ENCODE measurements around the gene CYP19A1.
A peak's percentile ranks its signal among the peaks of the same experiment; 100 is the strongest.

Gene CYP19A1

GRCh38 chr15:51338496-51338895 lies at the start of gene CYP19A1:
Gene CYP19A1 (minus strand): TSS chr15:51338596. CDS start chr15:51242912, 95,684 bp downstream.
- no peak for DNase-seq

- DNase-seq: no peak
These were observed 49.3 kb upstream of the CYP19A1 start for GRCh38 chr15:51387699-51388041.

DNA sequence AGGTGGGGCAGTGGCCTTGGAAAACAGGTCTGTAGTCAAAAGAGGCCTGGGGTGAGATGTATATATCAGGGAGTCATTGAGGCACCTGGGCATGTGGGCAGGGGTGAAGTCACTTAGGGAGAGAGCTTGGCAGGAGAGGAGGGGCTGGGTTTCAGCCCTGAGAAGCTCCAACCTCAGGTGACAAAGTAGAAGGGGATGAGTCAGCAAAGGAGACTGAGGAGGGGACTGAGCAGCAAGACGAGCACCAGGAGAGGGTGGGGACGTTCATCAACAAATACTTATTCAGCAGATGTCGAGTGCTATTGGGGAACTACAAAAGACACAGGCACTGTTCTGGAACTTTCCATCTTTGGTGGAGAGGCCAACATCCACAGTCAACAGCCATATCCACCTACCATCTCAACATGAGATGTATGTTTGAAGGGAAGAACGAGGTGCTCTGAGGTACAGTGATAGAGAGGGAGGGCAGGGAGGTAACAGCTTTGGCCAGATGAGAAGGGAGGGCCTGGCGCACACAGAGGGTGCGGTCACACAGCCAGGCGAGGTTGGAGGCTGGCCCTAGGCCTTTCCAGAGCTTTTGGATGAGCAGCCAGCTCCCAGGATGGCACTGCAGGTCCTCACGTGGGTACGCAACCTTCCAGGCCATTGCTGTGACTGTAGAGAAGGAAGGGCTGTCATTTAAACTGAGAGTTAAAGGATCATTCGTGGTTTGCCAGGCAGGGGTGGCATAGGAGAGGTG lies 48.7 kb upstream of the CYP19A1 start:
- DNase-seq: no peak

- no peak for DNase-seq
These were observed 48.1 kb upstream of the CYP19A1 start for GRCh38 chr15:51386486-51386885.

DNA sequence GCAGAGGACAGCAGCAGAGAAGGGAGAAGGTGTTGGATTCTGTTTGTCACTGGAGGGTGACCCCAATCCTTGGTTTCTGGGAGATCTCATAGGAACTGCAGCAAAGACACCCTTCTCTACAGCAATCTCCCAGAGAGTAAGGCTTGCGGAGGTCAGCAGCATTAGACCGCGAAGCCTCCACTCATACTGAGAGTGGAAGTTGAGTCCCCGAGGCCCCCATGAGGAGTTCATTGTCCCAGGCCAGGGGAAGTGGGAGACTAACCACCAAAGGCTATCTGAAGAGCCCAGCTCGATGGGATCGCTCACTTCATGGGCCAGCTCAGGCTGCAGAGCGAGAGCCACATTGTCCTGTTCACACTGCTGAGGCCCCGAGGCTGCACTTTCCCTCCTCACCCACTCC lies 47.6 kb upstream of the CYP19A1 start:
- DNase-seq: no peak

DNA sequence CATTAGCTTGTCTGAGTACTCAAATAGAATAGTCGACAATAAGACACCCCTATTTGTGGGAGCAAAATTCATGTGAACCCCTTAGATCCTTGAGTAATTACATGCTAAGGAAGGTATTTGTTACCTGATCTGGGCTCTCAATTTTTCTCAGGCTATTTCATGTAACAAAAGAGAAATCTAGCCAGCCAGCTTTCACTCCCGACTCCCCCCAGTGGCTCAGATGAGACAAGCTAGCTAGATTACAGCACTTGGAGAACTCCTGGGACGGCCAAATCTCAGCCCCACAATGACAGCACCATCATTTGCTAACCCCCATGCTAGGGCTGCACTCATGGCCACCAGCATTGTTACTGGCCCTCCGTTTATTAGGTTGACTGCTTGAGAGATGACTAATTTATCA lies 44.4 kb upstream of the CYP19A1 start:
- DNase-seq: no peak

DNA sequence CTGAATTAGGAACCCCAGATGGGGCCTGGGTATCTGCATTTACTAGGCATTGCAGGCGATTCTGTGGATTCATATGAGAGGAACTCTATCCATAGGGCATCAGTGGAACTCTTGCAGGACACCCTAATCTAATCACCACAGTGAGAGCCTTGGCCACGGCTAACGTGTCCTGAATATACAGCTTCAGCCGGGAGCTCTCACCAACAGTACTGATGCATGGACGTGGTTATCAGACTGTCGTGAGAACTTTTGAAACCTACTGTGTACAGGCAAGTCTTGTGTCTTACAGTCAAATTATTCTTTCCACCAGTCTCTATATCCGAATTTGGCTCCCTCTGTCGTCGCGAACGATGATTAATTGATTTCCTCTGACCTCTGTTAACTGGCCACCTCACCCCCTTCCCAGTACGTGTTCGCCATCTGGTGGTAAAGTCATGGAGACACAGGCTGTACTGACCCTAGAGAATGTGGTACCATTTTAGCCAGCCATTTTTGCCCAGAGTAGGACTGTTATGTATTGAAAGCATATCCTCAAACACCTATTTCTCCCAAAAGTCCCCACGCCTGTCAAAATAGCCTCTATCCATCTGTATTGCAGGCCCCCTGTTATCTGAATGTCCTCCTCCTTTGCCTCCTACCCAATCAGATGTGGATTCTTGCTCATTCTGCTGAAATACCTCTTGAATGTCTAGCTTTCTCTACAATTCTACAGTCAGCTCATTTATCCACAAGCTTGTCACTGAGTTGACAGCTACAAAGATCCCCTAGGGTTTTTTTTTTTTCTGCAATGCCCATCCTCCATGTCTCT lies 42.8 kb upstream of the CYP19A1 start:
- DNase-seq: peak; percentile 35

DNA sequence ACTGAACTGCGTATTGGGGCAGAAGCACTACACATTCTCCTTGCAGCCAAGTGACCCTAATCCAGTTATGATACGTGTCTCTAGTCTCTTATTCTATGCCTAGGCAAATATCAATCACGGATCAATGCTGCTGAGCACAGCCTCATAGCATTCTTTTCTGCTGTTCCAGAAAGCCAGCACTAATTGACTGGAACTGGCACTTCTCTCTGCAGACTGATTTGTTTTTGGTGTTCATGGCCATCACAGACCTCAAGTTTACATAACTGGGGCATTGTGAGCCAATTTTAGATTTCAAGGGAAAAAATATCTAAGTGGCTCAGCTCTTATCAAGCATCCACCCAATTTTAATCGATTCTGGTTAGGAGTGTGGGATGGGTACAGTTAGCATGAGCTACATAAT lies 41.0 kb upstream of the CYP19A1 start:
- no peak for DNase-seq

- DNase-seq: no peak
These were observed 40.0 kb upstream of the CYP19A1 start for GRCh38 chr15:51378406-51378805.

- no peak for DNase-seq
These were observed 38.8 kb upstream of the CYP19A1 start for GRCh38 chr15:51377038-51377786.

- DNase-seq: no peak
These were observed 37.7 kb upstream of the CYP19A1 start for GRCh38 chr15:51375966-51376640.

DNA sequence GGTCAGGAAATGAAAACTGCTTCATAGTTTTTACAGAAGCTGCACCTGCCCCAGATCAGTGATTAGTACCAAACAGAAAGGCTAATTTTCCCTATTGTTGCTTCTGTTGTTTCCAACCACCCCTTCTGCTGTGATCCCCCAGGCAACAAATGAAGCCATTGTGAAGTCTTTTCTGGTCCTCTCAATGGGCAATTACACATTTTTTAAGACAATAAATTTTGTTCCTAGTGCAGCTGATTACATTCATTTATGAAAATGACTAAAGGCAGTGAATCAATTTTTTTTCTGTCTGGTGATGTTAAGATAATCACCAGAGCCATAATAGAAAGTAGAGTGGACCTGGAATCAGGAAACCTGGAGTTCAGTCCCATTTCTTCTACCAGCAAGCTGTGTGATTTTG lies 35.7 kb upstream of the CYP19A1 start:
- DNase-seq: no peak

GRCh38 chr15:51371266-51371665 lies 32.9 kb upstream of the CYP19A1 start:
- no peak for DNase-seq

GRCh38 chr15:51369451-51369761 lies 31.0 kb upstream of the CYP19A1 start:
- no peak for DNase-seq

DNA sequence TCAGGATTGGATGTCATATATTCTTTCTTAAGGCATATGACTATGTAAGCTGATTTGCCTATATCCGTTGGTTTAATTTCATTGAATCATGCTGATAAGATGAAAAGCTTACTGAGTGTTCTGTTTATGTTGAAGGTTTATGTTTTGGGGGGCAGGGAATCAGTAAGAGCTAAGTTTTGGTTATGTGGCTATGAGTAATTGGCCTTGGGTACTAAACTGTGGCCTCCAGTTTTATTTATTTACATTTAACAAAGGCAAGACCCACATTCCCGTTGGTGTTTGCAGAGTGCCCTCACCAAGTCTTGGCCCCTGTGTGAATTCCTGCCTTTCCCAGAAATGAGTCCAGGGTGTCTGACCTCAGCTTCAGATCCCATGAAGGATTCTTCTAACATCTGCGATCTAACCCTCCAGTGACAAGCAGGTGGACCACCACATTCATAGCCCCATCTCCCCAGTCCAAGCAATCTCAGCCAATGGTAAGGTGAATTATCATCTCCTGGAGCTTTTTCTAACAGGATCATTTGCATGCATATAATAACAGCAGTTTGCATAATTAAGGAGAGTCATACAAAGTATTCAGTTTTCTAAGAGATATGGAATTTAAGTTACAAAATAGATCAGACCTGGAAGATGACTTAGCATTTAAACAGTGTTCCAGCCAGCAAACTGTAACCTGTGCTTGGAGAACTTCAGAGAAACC lies 30.5 kb upstream of the CYP19A1 start:
- no peak for DNase-seq

DNA sequence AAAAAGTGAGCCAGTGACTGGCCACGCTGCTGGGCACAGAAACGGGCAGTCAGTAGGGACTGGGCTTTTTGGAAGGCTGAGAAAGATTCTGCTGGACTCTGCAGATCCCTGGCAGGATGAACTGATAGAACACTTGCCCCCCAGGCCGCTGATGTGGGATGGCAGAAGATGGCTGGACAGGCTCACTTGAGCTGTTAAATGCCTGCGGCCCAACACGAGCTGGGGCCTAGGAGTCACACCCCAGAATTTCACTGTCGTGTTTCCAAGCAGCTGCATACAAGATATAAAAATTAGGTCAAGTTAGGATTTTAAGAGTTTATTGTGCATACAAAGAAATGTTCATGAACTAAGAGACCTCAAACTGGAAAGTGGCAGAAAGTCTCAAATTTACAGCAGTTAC lies 29.9 kb upstream of the CYP19A1 start:
- DNase-seq: no peak

GRCh38 chr15:51367322-51367976 lies 29.1 kb upstream of the CYP19A1 start:
- DNase-seq: no peak

- DNase-seq: no peak
These were observed 28.5 kb upstream of the CYP19A1 start for GRCh38 chr15:51366920-51367319.

GRCh38 chr15:51366071-51366470 lies 27.7 kb upstream of the CYP19A1 start:
- no peak for DNase-seq

DNA sequence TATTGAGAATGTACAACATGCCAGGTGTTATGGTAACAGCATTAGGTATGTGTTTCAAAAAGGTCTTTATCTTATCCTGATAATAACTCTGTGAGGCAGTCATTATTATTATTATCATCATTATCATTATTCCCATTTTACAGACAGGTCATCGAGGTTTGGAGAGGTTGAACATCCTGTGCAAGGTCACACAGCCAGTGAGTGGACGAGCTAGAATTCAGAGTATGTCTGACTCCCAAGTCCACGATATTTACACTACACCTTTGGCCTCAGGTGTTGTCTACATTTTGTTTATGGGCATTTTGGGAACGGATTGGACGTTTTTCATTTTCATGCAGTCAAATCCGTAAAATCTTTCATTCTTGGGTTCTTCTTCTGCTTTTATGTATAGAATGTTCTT lies 27.0 kb upstream of the CYP19A1 start:
- DNase-seq: no peak

DNA sequence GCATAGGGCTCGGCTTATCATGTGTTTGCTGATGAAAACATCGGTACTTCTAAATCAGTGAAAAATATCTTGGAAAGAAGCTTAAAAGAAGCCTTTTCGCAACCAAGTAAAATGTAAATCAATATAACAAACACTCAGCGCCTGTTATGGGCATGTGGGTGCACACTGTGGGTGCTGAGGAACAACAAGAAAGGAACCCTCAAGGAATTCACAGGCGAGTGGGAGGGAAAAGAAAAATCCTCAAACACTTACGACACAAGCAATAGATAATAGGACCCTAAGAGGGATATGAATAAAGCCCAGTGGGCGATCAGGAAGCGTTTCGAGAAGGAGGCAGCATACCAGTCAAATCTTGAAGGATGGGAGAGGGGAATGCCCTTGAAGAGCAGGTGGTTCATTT lies 25.0 kb upstream of the CYP19A1 start:
- no peak for DNase-seq

DNA sequence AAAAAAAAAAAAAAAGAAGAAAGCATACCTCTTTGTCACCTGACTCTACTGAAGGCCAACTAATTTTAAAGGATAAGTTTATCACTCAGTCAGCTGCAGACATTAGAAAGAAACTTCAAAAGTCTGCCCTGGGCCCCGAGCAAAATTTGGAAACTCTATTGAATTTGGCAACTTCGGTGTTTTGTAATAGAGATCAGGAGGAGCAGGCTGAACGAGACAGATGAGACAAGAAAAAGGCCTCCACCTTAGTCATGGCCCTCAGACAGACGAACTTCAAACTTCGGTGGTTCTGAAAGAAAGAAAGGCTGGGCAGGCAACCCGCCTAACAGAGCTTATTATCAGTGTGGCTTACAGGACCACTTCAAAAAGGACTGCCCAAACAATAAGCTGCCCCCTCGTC lies 21.6 kb upstream of the CYP19A1 start:
- DNase-seq: no peak
